Uterus (tissue), 4 donors: Measurements from ENCODE around the gene BBC3. TPM values are rescaled to one million over a fixed set of nuclear protein-coding genes. Genes with fewer than 3 reads are reported as not detected.

Experiments
- DNase-seq, 2 donors: peaks; one replicate each; pipeline ENCODE4 v3.0.0-alpha.2; 2019 to 2020
- H3K27ac ChIP-seq, 2 donors: fragments of 200-600 bp; sonication (generic); 1 replicate in 1 of 2; 2 replicates in 1 of 2; pipeline ENCODE4 v1.5.1; 2016 to 2018
- H3K27me3 ChIP-seq, 2 donors: fragments of 200-600 bp; sonication (generic); one replicate each; pipeline ENCODE4 v1.5.1; 2018 to 2019; ENCODE audit warnings: control low read depth in 1 of 2
- H3K36me3 ChIP-seq, 2 donors: fragments of 200-600 bp; sonication (generic); one replicate each; pipeline ENCODE4 v1.5.1; 2019; ENCODE audit warnings: control low read depth in 1 of 2
- H3K4me1 ChIP-seq, 2 donors: fragments of 200-600 bp; sonication (generic); one replicate each; pipeline ENCODE4 v1.5.1; 2018 to 2019; ENCODE audit warnings: control low read depth in 1 of 2
- H3K4me3 ChIP-seq, 2 donors: fragments of 200-600 bp; sonication (generic); 1 replicate in 1 of 2; 2 replicates in 1 of 2; pipeline ENCODE4 v1.5.1; 2018 to 2019; ENCODE audit warnings: mild to moderate bottlenecking in 1 of 2
- H3K9me3 ChIP-seq, 2 donors: fragments of 200-600 bp; sonication (generic); one replicate each; pipeline ENCODE4 v1.5.1; 2019; ENCODE audit warnings: control low read depth in 1 of 2
- CTCF ChIP-seq, 4 experiments: fragments of 200-600 bp in 2 of 4; fragments of 450-650 bp in 2 of 4; sonication (generic) in 2 of 4; IDR thresholded peaks; one replicate each; pipeline ENCODE4 v1.5.1; 2016 to 2019; ENCODE audit warnings: antibody characterized with exemption in 4 of 4, mild to moderate bottlenecking in 2 of 4, moderate library complexity in 1 of 4
- POLR2A ChIP-seq, 2 donors: fragments of 450-650 bp; IDR thresholded peaks; one replicate each; pipeline ENCODE4 v1.6.1; 2016; ENCODE audit warnings: antibody characterized with exemption in 2 of 2, mild to moderate bottlenecking in 1 of 2, moderate library complexity in 1 of 2
- intact Hi-C: fragments of 100-400 bp; cut with DNase I; formaldehyde crosslinking; loops from one replicate; pipeline ENCODE4 v1.15.1; 2023; ENCODE audit warnings: low total_unique reads
- total RNA-seq, 4 donors: library from RNA; depleted of rRNA in 3 of 4; stranded (reverse); fragments of >200 nt in 3 of 4; gene quantifications; one replicate each; pipeline versions ENCODE4 v1.1.0 to v1.2.4, GENCODE V29; 2014 to 2023
- donor health status: DM: yes; HTN: yes; CAD: no.

BBC3 gene
- total RNA-seq, 4 donors from 2014 or later = 3.2 to 11.1 (median 4.8) TPM

GRCh38 chr19:47221080-47221841 lies 9.7 kb downstream of the BBC3 start:
- H3K27me3 ChIP-seq = no peaks in the 10 kb centered on the region
- no peaks in the 10 kb centered on the region for H3K36me3 ChIP-seq
- H3K9me3 ChIP-seq = no peaks in the 10 kb centered on the region
- H3K4me3 ChIP-seq = no peak overlapping the region
- intact Hi-C loops = no loop called here
- DNase-seq = no peak
- no peaks in the 10 kb centered on the region for H3K4me1 ChIP-seq
- H3K27ac ChIP-seq = no peak overlapping the region
- TF ChIP-seq POLR2A (IDR thresholded peaks at IDR 0.05) (no peak), CTCF (IDR thresholded peaks at IDR 0.05) (no peak)

- H3K4me3 ChIP-seq = no peak overlapping the region
- H3K36me3 ChIP-seq = no peaks in the 10 kb centered on the region
- intact Hi-C loops = no loop called here
- no peaks in the 10 kb centered on the region for H3K9me3 ChIP-seq
- H3K27me3 ChIP-seq = no peaks in the 10 kb centered on the region
- no peak overlapping the region for H3K27ac ChIP-seq
- no peak for DNase-seq
- H3K4me1 ChIP-seq = no peaks in the 10 kb centered on the region
- TF ChIP-seq POLR2A (IDR thresholded peaks at IDR 0.05) (no peak), CTCF (IDR thresholded peaks at IDR 0.05) (no peak)
These were observed 15.4 kb downstream of the BBC3 start for GRCh38 chr19:47215581-47215980.

- Histone ChIP-seq H3K27me3 (no peaks in the 10 kb centered on the region), H3K4me1 (no peaks in the 10 kb centered on the region), H3K9me3 (no peaks in the 10 kb centered on the region), H3K27ac (peak overlapping the region; percentile 70 to 81), H3K4me3 (no peak overlapping the region), H3K36me3 (no peaks in the 10 kb centered on the region)
- peak; percentile 77 to 90 for DNase-seq
- intact Hi-C loops = no loop called here
- TF ChIP-seq POLR2A (IDR thresholded peaks at IDR 0.05) = no peak
- TF ChIP-seq CTCF (IDR thresholded peaks at IDR 0.05) = peak; percentile 83 to 94 (median 89)
These were observed 20.2 kb downstream of the BBC3 start for GRCh38 chr19:47210689-47211316.

GRCh38 chr19:47210180-47210490 lies 20.9 kb downstream of the BBC3 start:
- Histone ChIP-seq H3K36me3 (no peaks in the 10 kb centered on the region), H3K9me3 (no peaks in the 10 kb centered on the region), H3K27ac (peak overlapping the region; percentile 70 to 81), H3K27me3 (no peaks in the 10 kb centered on the region), H3K4me3 (no peak overlapping the region), H3K4me1 (no peaks in the 10 kb centered on the region)
- no peak for DNase-seq
- intact Hi-C loops = no loop called here
- TF ChIP-seq CTCF (IDR thresholded peaks at IDR 0.05) (no peak), POLR2A (IDR thresholded peaks at IDR 0.05) (no peak)
